H9 (cell line): ENCODE results near the gene ARID3C. TPM values are rescaled to one million over a fixed set of nuclear protein-coding genes. Genes with fewer than 3 reads are reported as not detected.

Experiments used
- DNase-seq: peaks from one replicate; pipeline ENCODE4 v3.0.0-alpha.2; 2017
- H2AFZ ChIP-seq: one replicate; pipeline ENCODE4 v1.6.1; 2013; ENCODE audit warnings: mild to moderate bottlenecking, low read length, control low read depth, moderate library complexity
- H2AK5ac ChIP-seq: 2 replicates; pipeline ENCODE4 v1.6.1; 2013; ENCODE audit warnings: low read length, control low read depth, mixed read lengths; ENCODE audit not compliant: insufficient read length
- H2BK120ac ChIP-seq: one replicate; pipeline ENCODE4 v1.6.1; 2013; ENCODE audit warnings: low read depth, mild to moderate bottlenecking, low read length, control low read depth, inconsistent platforms; ENCODE audit not compliant: poor library complexity, severe bottlenecking
- H2BK12ac ChIP-seq: 2 replicates; pipeline ENCODE4 v1.6.1; 2013; ENCODE audit warnings: low read length, control low read depth, mixed read lengths, low read depth; ENCODE audit not compliant: insufficient read length
- H2BK15ac ChIP-seq: 2 replicates; pipeline ENCODE4 v1.6.1; 2013; ENCODE audit warnings: low read depth, low read length, control low read depth
- H2BK20ac ChIP-seq: one replicate; pipeline ENCODE4 v1.6.1; 2013; ENCODE audit warnings: low read depth, mild to moderate bottlenecking, low read length, control low read depth, inconsistent platforms; ENCODE audit not compliant: poor library complexity, severe bottlenecking
- H2BK5ac ChIP-seq: 2 replicates; pipeline ENCODE4 v1.6.1; 2013; ENCODE audit warnings: low read length, control low read depth, mixed read lengths; ENCODE audit not compliant: insufficient read length
- H3K14ac ChIP-seq: 2 replicates; pipeline ENCODE4 v1.6.1; 2013; ENCODE audit warnings: low read length, control low read depth; ENCODE audit not compliant: insufficient read depth
- H3K18ac ChIP-seq: 2 replicates; pipeline ENCODE4 v1.6.1; 2013; ENCODE audit warnings: low read depth, mild to moderate bottlenecking, mixed read lengths, low read length, control low read depth; ENCODE audit not compliant: insufficient read length
- H3K23ac ChIP-seq: 2 replicates; pipeline ENCODE4 v1.6.1; 2013; ENCODE audit warnings: low read length, control low read depth, mixed read lengths, low read depth; ENCODE audit not compliant: insufficient read length
- H3K23me2 ChIP-seq: 2 replicates; pipeline ENCODE4 v1.6.1; 2013; ENCODE audit warnings: low read depth, mild to moderate bottlenecking, mixed read lengths, low read length, control low read depth; ENCODE audit not compliant: insufficient read length, poor library complexity, severe bottlenecking
- H3K27ac ChIP-seq: 2 replicates; pipeline ENCODE4 v1.5.1; 2013; ENCODE audit warnings: low read length, control low read depth, mixed read lengths, low read depth; ENCODE audit not compliant: insufficient read length
- H3K27me3 ChIP-seq: 2 replicates; pipeline ENCODE4 v1.6.1; 2013; ENCODE audit warnings: low read length, control low read depth, inconsistent platforms; ENCODE audit not compliant: insufficient read depth
- H3K4ac ChIP-seq: 2 replicates; pipeline ENCODE4 v1.6.1; 2013; ENCODE audit warnings: low read depth, mild to moderate bottlenecking, control low read depth, inconsistent platforms, low read length, moderate library complexity
- H3K4me1 ChIP-seq: 2 replicates; pipeline ENCODE4 v1.6.1; 2013; ENCODE audit warnings: low read length, control low read depth, inconsistent platforms; ENCODE audit not compliant: insufficient read depth
- H3K4me2 ChIP-seq: 2 replicates; pipeline ENCODE4 v1.6.1; 2013; ENCODE audit warnings: low read length, control low read depth, mixed read lengths; ENCODE audit not compliant: insufficient read length, insufficient read depth
- H3K56ac ChIP-seq: 2 replicates; pipeline ENCODE4 v1.6.1; 2013; ENCODE audit warnings: low read depth, mild to moderate bottlenecking, mixed read lengths, low read length, control low read depth; ENCODE audit not compliant: insufficient read length
- H3K79me1 ChIP-seq: 2 replicates; pipeline ENCODE4 v1.6.1; 2013; ENCODE audit warnings: low read depth, mild to moderate bottlenecking, moderate library complexity, low read length, control low read depth, inconsistent platforms; ENCODE audit not compliant: insufficient read depth, poor library complexity, severe bottlenecking
- H3K79me2 ChIP-seq: 2 replicates; pipeline ENCODE4 v1.6.1; 2013; ENCODE audit warnings: low read length, control low read depth, inconsistent platforms; ENCODE audit not compliant: insufficient read depth
- H3K9ac ChIP-seq: 2 replicates; pipeline ENCODE4 v1.6.1; 2013; ENCODE audit warnings: low read length, control low read depth, mixed read lengths; ENCODE audit not compliant: insufficient read length; ENCODE audit errors: extremely low read depth
- H3K9me3 ChIP-seq: one replicate; pipeline ENCODE4 v1.6.1; 2013; ENCODE audit warnings: low read depth, low read length, inconsistent platforms; ENCODE audit not compliant: control insufficient read depth
- H3T11ph ChIP-seq: one replicate; pipeline ENCODE4 v1.6.1; 2013; ENCODE audit warnings: mild to moderate bottlenecking, low read length, control low read depth, inconsistent platforms
- H4K20me1 ChIP-seq: one replicate; pipeline ENCODE4 v1.6.1; 2013; ENCODE audit not compliant: control insufficient read depth, insufficient read length, insufficient read depth
- H4K5ac ChIP-seq: 2 replicates; pipeline ENCODE4 v1.6.1; 2013; ENCODE audit warnings: low read depth, mild to moderate bottlenecking, mixed read lengths, low read length, control low read depth; ENCODE audit not compliant: insufficient read length
- H4K8ac ChIP-seq: replicated peaks from 2 replicates; pipeline ENCODE4 v1.6.1; 2013; ENCODE audit warnings: low read length, control low read depth, mixed read lengths, low read depth; ENCODE audit not compliant: insufficient read length
- H4K91ac ChIP-seq: 2 replicates; pipeline ENCODE4 v1.6.1; 2013; ENCODE audit warnings: low read depth, mild to moderate bottlenecking, moderate library complexity, mixed read lengths, low read length, control low read depth; ENCODE audit not compliant: insufficient read length
- H3K27ac Mint-ChIP-seq, 3 experiments: 2 replicates in 2 of 3; 3 replicates in 1 of 3; pipeline ENCODE4 v1.8.0; 2020 to 2021; ENCODE audit warnings: mixed read lengths in 3 of 3, mild to moderate bottlenecking in 1 of 3, moderate library complexity in 1 of 3
- H3K27me3 Mint-ChIP-seq: 2 replicates; pipeline ENCODE4 v1.8.0; 2021; ENCODE audit warnings: low read depth, mild to moderate bottlenecking, moderate library complexity, mixed read lengths
- H3K36me3 Mint-ChIP-seq, 3 experiments: 2 replicates in 2 of 3; 3 replicates in 1 of 3; pipeline ENCODE4 v1.8.0; 2020 to 2021; ENCODE audit warnings: low read depth in 3 of 3, mixed read lengths in 3 of 3; ENCODE audit not compliant: insufficient read depth in 1 of 3
- H3K4me1 Mint-ChIP-seq, 2 experiments: 2 replicates each; pipeline ENCODE4 v1.8.0; 2020; ENCODE audit warnings: mixed read lengths in 2 of 2
- H3K4me3 Mint-ChIP-seq, 2 experiments: 2 replicates in 1 of 2; 3 replicates in 1 of 2; pipeline ENCODE4 v1.8.0; 2020 to 2021; ENCODE audit warnings: mild to moderate bottlenecking in 2 of 2, mixed read lengths in 2 of 2, moderate library complexity in 1 of 2
- H3K9me3 Mint-ChIP-seq, 2 experiments: 2 replicates in 1 of 2; 3 replicates in 1 of 2; pipeline ENCODE4 v1.8.0; 2020; ENCODE audit warnings: mild to moderate bottlenecking in 2 of 2, mixed read lengths in 2 of 2, moderate library complexity in 1 of 2
- WGBS: extraction: QIAGEN DNeasy Blood & Tissue Kit; methylation state at CpG from one replicate; pipeline ENCODE4 v1.1.7; 2013; ENCODE audit warnings: missing lambda C conversion rate, low lambda C conversion rate, mixed read lengths; ENCODE audit not compliant: insufficient read length; ENCODE audit errors: extremely low coverage; 5-methylcytosine and 5-hydroxymethylcytosine counted together
- total RNA-seq: library from RNA; stranded (reverse); gene quantifications from 2 replicates; pipeline ENCODE4 v1.2.1, GENCODE V29; 2021
- TF ChIP-seq, protein P1 (sequence below): fragments of 200-600 bp; sonication (generic); conservative IDR thresholded peaks from 3 replicates; pipeline ENCODE4 v1.8.0; 2021; ENCODE audit warnings: antibody characterized with exemption, mild to moderate bottlenecking

ARID3C gene
- total RNA-seq, 1 experiment from 2014 or later: not detected

- Histone ChIP-seq H3K23me2 (no peaks in the 10 kb centered on the region), H3K23ac (no peak overlapping the region), H3K4me2 (no peak overlapping the region), H3K27me3 (no peaks in the 10 kb centered on the region), H3K18ac (no peak overlapping the region), H3K14ac (no peak overlapping the region), H3K4me1 (no peaks in the 10 kb centered on the region), H2BK20ac (no peak overlapping the region), H3K56ac (no peak overlapping the region), H2AK5ac (no peak overlapping the region), H3T11ph (no peak overlapping the region), H2AFZ (no peak overlapping the region), H2BK5ac (no peak overlapping the region), H3K79me1 (no peaks in the 10 kb centered on the region), H2BK120ac (no peak overlapping the region), H3K9ac (no peak overlapping the region), H4K8ac (no peak overlapping the region), H3K9me3 (no peaks in the 10 kb centered on the region), H3K4ac (no peak overlapping the region), H3K27ac (no peak overlapping the region), H2BK12ac (no peak overlapping the region), H2BK15ac (no peak overlapping the region), H3K79me2 (no peaks in the 10 kb centered on the region), H4K5ac (no peak overlapping the region), H4K20me1 (no peaks in the 10 kb centered on the region), H4K91ac (no peak overlapping the region)
- TF ChIP-seq, protein P1, sequence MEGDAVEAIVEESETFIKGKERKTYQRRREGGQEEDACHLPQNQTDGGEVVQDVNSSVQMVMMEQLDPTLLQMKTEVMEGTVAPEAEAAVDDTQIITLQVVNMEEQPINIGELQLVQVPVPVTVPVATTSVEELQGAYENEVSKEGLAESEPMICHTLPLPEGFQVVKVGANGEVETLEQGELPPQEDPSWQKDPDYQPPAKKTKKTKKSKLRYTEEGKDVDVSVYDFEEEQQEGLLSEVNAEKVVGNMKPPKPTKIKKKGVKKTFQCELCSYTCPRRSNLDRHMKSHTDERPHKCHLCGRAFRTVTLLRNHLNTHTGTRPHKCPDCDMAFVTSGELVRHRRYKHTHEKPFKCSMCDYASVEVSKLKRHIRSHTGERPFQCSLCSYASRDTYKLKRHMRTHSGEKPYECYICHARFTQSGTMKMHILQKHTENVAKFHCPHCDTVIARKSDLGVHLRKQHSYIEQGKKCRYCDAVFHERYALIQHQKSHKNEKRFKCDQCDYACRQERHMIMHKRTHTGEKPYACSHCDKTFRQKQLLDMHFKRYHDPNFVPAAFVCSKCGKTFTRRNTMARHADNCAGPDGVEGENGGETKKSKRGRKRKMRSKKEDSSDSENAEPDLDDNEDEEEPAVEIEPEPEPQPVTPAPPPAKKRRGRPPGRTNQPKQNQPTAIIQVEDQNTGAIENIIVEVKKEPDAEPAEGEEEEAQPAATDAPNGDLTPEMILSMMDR: 0 out of 3 replicates have a peak, but pooled peaks have one; percentile 11
- no peaks in the 10 kb centered on the region; a peak in 1 of 5 replicates for H3K9me3 Mint-ChIP-seq
- peaks cover 11 to 12% of the 10 kb centered on the region in 2 experiments for H3K4me1 Mint-ChIP-seq
- peak overlapping the region in 1 of 2 experiments; percentile 0; a peak in 1 of 5 replicates for H3K4me3 Mint-ChIP-seq
- no CpG with 5 or more reads among the region's 6 CpGs for WGBS
- DNase-seq: peak; percentile 55
- peaks cover 22% of the 10 kb centered on the region for H3K27me3 Mint-ChIP-seq
- H3K27ac Mint-ChIP-seq: peak overlapping the region in 2 of 3 experiments; percentile 36 to 46; a peak in 3 of 7 replicates
- H3K36me3 Mint-ChIP-seq: no peaks in the 10 kb centered on the region
Observed at GRCh38 chr9:34601937-34602573, 26.8 kb downstream of the ARID3C start.
